ENCODE measurements around the gene FRMD4A. TPM values are rescaled to one million over a fixed set of nuclear protein-coding genes. Genes with fewer than 3 reads are reported as not detected.

The FRMD4A gene
- total and polyA plus RNA-seq, 10 of the 15 experiments (the other 5 are each of a cell fraction or from before 2014, with no cell fraction given) = 17.8 to 75.2 (median 39.1) TPM

DNA sequence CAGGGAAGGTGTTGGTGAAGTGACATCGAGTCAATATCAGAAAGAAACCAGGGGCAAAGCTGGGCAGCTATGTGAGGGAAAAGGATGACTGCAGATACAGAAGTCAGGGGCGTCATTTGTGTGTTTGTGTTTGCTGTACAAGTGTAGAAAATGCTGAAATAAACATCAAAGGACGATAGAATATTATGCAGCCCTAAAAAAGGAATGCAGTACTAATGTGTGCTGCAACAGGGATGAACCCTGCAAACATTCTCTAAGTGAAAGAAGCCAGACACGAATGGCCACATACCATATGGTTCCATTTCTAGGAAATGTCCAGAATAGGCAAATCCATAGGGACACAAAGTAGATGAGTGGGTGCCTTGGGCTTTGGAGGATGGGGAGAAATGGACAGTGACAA is 610.0 kb downstream of the FRMD4A start:
- SMC1A ChIA-PET (ENCODE audit: uncharacterized antibody, unreplicated experiment) = interaction anchor here (0.9 to 1.4 kb wide), 4 partner anchors 18 to 46 kb away, joined by 3 to 6 read pairs (median 3); no protein-coding TSS in a partner anchor

DNA sequence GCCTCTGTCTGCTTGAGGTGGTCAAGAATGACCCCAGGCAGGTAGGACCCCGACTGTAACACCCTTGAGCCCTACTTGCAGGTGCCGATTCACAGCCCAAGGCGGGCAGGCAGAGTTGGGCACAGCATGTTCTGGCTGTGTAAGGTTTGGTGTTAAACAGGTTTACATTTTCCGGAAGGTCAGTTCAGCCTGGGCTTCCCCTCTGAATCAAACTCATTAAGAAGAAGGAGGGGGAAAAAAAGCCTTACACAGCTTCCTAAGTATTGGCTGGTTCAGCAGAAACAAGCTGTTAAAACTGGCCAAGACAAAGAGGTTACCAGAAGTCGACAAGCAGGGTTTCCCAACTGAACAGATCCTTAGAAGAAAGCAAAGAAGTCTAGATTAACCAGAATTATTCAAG is 611.3 kb downstream of the FRMD4A start:
- H3K4me3 ChIP-seq = no peak overlapping the region
- CTCF ChIA-PET = interaction anchor here (0.9 to 1.2 kb wide), 4 partner anchors 16 to 478 kb away, joined by 3 read pairs; no protein-coding TSS in a partner anchor
- 76% methylated on average over 5 of the region's 5 CpGs for WGBS (ENCODE audit: insufficient coverage, insufficient replicate concordance, low lambda C conversion rate, missing lambda C conversion rate)
- no peaks in the 10 kb centered on the region for H4K20me1 ChIP-seq (ENCODE audit: control insufficient read depth, insufficient read depth)
- TF ChIP-seq POU2F2 (IDR thresholded peaks at IDR 0.05; ENCODE audit: borderline replicate concordance, low read depth, low read length) (no peak), MEF2B (IDR thresholded peaks at IDR 0.05; ENCODE audit: partially characterized antibody, poor library complexity, severe bottlenecking) (no peak), POLR2AphosphoS5 (IDR thresholded peaks at IDR 0.05; ENCODE audit: low read length) (no peak)
- TF ChIP-seq, protein P1, sequence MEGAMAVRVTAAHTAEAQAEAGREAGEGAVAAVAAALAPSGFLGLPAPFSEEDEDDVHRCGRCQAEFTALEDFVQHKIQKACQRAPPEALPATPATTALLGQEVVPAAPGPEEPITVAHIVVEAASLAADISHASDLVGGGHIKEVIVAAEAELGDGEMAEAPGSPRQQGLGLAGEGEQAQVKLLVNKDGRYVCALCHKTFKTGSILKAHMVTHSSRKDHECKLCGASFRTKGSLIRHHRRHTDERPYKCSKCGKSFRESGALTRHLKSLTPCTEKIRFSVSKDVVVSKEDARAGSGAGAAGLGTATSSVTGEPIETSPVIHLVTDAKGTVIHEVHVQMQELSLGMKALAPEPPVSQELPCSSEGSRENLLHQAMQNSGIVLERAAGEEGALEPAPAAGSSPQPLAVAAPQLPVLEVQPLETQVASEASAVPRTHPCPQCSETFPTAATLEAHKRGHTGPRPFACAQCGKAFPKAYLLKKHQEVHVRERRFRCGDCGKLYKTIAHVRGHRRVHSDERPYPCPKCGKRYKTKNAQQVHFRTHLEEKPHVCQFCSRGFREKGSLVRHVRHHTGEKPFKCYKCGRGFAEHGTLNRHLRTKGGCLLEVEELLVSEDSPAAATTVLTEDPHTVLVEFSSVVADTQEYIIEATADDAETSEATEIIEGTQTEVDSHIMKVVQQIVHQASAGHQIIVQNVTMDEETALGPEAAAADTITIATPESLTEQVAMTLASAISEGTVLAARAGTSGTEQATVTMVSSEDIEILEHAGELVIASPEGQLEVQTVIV (IDR thresholded peaks at IDR 0.05; ENCODE audit: borderline replicate concordance, partially characterized antibody) = no peak
- TF ChIP-seq, protein P2, sequence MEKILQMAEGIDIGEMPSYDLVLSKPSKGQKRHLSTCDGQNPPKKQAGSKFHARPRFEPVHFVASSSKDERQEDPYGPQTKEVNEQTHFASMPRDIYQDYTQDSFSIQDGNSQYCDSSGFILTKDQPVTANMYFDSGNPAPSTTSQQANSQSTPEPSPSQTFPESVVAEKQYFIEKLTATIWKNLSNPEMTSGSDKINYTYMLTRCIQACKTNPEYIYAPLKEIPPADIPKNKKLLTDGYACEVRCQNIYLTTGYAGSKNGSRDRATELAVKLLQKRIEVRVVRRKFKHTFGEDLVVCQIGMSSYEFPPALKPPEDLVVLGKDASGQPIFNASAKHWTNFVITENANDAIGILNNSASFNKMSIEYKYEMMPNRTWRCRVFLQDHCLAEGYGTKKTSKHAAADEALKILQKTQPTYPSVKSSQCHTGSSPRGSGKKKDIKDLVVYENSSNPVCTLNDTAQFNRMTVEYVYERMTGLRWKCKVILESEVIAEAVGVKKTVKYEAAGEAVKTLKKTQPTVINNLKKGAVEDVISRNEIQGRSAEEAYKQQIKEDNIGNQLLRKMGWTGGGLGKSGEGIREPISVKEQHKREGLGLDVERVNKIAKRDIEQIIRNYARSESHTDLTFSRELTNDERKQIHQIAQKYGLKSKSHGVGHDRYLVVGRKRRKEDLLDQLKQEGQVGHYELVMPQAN (conservative IDR thresholded peaks at IDR 0.05) = no peak
- intact Hi-C loops (cut with micrococcal nuclease; ENCODE audit: unreplicated experiment) (no loop called here), in situ Hi-C loops (cut with MboI) (no loop called here)
- H3K27me3 ChIP-seq (replicated peaks in 1 of 2; ENCODE audit: control insufficient read depth in 2 of 2, insufficient read depth in 2 of 2, low read length in 1 of 2) = no peaks in the 10 kb centered on the region
- SMC1A ChIA-PET (ENCODE audit: uncharacterized antibody, unreplicated experiment) = interaction anchor here (0.7 to 5.0 kb wide), 12 partner anchors 8 to 58 kb away, joined by 3 to 19 read pairs (median 6); no protein-coding TSS in a partner anchor
- no peak overlapping the region for H3K9ac ChIP-seq (ENCODE audit: control insufficient read depth, insufficient read depth, low read length)
- peaks cover 35% of the 10 kb centered on the region for H3K4me1 ChIP-seq (ENCODE audit: control insufficient read depth, insufficient read depth, low read length)
- RAD21 ChIA-PET (ENCODE audit: unreplicated experiment) = interaction anchor here (1.1 to 3.3 kb wide), 9 partner anchors 11 to 57 kb away, joined by 3 to 14 read pairs (median 6); no protein-coding TSS in a partner anchor
- H3K27ac ChIP-seq (ENCODE audit: control insufficient read depth, insufficient read depth) = no peak overlapping the region
- BruUV-seq (replicated peaks) = no TSS peak
- DNase-seq (ENCODE audit: low read depth, low spot score) = no peak
- FAIRE-seq = no peak
- no peaks in the 10 kb centered on the region for H3K9me3 ChIP-seq (replicated peaks; ENCODE audit: control insufficient read depth, insufficient read depth, low read length)
- H3K79me2 ChIP-seq (ENCODE audit: control insufficient read depth, insufficient read depth, low read length) = no peaks in the 10 kb centered on the region
- H3K36me3 ChIP-seq (ENCODE audit: control insufficient read depth in 2 of 2, insufficient read depth in 2 of 2, low read length in 1 of 2) = peaks cover 0 to 1% of the 10 kb centered on the region in 2 experiments; a peak in 2 of 4 replicates
- H2AFZ ChIP-seq (ENCODE audit: control insufficient read depth, low read depth, low read length) = no peak overlapping the region
- POLR2A ChIA-PET = interaction anchor here (0.6 to 1.6 kb wide), 3 partner anchors 13 to 63 kb away, joined by 3 to 5 read pairs (median 4); no protein-coding TSS in a partner anchor
- no peak overlapping the region for H3K4me2 ChIP-seq (ENCODE audit: control insufficient read depth, insufficient read depth)
- ATAC-seq = no peak

More for the DNA sequence above, 610.0 kb downstream of the FRMD4A start:
- no peak for FAIRE-seq
- no peak for DNase-seq (ENCODE audit: low read depth, low spot score)
- no TSS peak for BruUV-seq (replicated peaks)
- Histone ChIP-seq H3K79me2 (ENCODE audit: control insufficient read depth, insufficient read depth, low read length) (no peaks in the 10 kb centered on the region), H3K36me3 (ENCODE audit: control insufficient read depth in 2 of 2, insufficient read depth in 2 of 2, low read length in 1 of 2) (peaks cover 0 to 1% of the 10 kb centered on the region in 2 experiments; a peak in 2 of 4 replicates), H3K9ac (ENCODE audit: control insufficient read depth, insufficient read depth, low read length) (no peak overlapping the region), H3K4me3 (no peak overlapping the region), H4K20me1 (ENCODE audit: control insufficient read depth, insufficient read depth) (no peaks in the 10 kb centered on the region), H3K27me3 (replicated peaks in 1 of 2; ENCODE audit: control insufficient read depth in 2 of 2, insufficient read depth in 2 of 2, low read length in 1 of 2) (no peaks in the 10 kb centered on the region), H3K4me1 (ENCODE audit: control insufficient read depth, insufficient read depth, low read length) (peaks cover 37% of the 10 kb centered on the region), H3K9me3 (replicated peaks; ENCODE audit: control insufficient read depth, insufficient read depth, low read length) (no peaks in the 10 kb centered on the region), H3K27ac (ENCODE audit: control insufficient read depth, insufficient read depth) (no peak overlapping the region), H2AFZ (ENCODE audit: control insufficient read depth, low read depth, low read length) (no peak overlapping the region), H3K4me2 (ENCODE audit: control insufficient read depth, insufficient read depth) (no peak overlapping the region)
- TF ChIP-seq TCF7 (IDR thresholded peaks at IDR 0.05; ENCODE audit: borderline replicate concordance) (0 out of 2 replicates have a peak, but pooled peaks have one; percentile 20), EGR1 (IDR thresholded peaks at IDR 0.05; ENCODE audit: borderline replicate concordance in 1 of 2, low read depth in 2 of 2, low read length in 2 of 2) (no peak)
- ChIA-PET CTCF (interaction anchor here (0.6 kb wide), 1 partner anchor 275 kb away, joined by 3 read pairs; no protein-coding TSS in a partner anchor), POLR2A (interaction anchor here (1.0 to 2.2 kb wide), 4 partner anchors 8 to 62 kb away, joined by 3 to 8 read pairs (median 5); no protein-coding TSS in a partner anchor), RAD21 (ENCODE audit: unreplicated experiment) (interaction anchor here (1.3 to 3.4 kb wide), 4 partner anchors 8 to 55 kb away, joined by 4 to 10 read pairs (median 8); no protein-coding TSS in a partner anchor)
- 53% methylated on average over 4 of the region's 4 CpGs for WGBS (ENCODE audit: insufficient coverage, insufficient replicate concordance, low lambda C conversion rate, missing lambda C conversion rate)
- in situ Hi-C loops (cut with MboI) = no loop called here
- intact Hi-C loops (cut with micrococcal nuclease; ENCODE audit: unreplicated experiment) = no loop called here
- no peak for ATAC-seq

Measured in GM12878 (cell line).